DMS79 treated with DMSO at 0.1 percent for 48 hours (cell line): ENCODE measurements around the gene LRRC4C.

Source experiments
- DNase-seq: peaks from one replicate; lab custom pipeline; 2025; lab: John Stamatoyannopoulos, UW

LRRC4C gene

DNA sequence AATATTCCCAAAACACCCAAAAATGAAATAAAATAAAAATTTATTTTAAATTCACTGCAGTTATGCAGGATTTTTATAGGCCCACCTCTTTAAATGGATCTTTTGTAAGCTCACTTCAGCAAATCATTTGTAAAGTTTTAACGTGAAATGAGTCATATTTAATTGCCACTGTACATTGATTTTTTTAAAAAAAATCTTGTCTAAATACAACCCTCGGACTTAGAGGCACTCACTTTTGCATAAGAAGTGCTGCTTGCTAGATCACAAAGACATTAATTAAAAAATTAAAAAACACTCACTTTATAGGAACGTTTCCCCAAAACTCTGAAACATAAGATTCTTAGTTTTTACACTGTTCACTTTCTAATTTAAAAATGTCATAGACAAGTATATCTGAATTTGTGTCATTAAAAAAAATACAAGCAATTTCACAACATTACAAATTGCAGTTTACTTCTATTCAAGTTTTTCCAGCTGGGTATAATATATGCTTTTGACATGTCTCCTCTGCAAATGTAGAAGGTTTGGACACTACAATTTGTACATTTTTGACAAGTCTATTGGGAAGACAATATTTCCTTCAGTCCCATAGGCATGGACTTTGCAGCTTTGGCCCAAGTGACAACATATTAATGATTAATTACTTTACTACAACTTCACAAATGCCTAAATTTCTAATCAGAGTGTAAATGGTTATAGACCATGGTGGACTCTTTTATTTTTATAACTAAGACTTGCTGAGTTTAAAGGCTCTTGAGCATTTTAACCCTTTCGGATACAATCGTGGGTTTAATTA is 1088.4 kb downstream of the LRRC4C start:
- DNase-seq, result no peak

DNA sequence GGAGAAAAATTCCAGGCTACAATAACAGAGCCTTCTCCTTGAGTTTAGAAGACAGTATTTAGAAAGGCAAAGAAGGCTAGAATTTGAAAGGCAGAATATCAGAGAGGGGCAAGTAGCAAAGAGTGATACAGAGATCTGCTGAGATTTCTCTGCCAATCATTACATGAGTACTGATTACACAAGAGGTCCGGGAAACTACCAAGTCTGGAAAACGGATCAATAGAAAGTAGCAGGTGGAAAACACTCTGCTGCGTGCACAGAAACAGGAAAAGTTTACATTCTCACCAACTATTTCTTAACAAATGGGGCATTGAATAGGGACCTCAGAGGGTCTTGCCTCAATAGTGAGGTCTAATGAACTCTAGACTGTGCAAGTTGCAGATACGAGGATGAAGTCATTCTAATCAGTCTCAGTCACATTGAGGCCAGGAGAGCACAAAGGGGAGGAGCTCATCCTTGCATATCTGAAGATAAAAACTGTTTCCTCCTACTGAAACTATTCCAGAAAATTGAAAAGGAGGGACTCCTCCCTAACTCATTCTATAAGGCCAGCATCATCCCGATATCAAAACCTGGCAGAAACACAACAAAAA is 1099.2 kb downstream of the LRRC4C start:
- DNase-seq, result no peak

DNA sequence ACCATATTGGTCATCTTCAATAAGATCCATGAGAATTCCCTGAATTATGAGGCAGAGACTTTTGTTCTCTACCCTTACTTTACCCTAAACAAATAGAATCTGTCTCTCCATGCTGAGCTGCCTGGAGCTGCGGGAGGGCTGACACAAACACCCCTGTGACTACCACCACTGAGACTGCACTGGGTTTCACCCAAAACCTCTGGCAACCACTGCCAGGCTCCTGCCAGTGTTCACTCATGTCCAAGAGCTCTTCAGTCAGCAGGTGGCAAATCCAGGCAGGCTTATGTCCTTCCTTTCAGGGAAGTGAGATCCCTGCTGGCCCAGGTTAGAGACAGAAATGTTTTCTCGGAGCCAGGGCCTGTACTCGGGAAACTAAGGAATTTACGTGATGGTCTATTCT is 1105.3 kb downstream of the LRRC4C start:
- DNase-seq, result no peak

DNA sequence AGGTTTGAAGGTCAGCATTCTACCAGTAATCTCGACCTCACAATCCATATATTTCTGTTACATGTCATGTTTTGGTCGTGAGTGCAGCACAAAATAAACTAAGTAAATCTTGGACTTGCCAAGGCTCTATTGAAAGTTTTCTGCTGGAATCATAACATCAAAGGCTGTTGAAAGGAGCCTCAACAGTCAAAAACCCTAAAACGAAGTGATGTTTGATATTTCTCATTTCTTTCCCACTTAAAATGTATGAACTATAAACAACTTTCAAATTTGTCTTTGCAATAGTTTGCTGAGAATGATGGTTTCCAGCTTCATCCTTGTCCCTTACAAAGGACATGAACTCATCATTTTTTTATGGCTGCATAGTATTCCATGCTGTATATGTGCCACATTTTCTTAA is 1118.5 kb downstream of the LRRC4C start:
- no peak for DNase-seq

DNA sequence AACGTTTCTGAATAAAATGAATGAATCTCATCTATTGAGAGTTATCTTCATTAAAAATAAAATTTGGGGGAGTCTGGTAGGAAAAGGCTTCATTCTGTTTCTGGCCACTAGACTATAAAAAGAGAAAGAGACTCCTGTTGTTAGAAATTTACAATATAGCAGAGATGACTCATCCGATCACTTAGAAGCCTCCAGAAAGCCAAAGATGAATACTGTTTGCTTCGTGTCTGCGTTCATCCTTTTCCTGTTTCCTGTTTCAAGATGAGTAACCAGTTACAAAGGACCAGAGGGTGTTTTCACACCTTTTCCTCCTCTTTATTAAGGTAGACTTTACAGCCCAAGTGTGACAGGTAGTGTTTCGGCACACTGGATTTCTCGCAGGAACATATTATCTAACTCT is 1120.7 kb downstream of the LRRC4C start:
- no peak for DNase-seq

DNA sequence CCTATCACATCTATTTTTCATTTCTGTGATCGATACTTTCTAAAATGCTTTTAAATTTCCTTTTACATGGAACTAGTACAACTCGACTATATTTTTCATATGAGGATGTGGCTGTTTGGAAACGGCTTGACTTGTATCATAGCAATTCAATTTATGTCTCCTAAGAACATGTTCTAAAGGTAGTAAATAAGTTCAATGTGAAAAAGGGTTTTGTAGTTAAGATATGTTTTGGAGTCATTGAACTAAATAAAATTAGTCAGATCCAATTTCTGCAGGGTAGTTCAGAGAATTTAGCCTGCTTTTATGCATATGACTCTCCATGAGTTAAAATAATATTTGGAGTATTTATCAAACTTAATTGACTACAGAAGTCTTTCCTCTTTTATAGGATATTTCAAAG is 1121.4 kb downstream of the LRRC4C start:
- DNase-seq, result no peak

DNA sequence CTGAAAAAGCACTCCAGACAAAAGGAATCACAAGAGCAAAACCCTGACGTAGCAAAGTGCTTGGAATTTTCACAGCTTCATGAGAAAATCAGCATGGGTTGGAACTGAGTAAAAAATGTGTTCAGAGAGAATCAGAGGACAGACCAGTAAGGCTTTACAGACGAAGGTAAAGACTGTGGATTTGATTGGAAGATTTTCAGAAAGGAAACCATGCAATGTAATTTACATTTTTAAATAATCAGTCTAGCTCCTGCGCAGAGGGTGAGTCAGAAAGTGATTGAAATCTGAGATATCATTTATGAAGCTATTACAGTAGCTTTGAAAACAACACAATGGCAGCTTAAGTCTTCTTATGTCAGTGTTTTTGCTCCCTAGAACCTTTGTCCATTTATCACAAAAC is 1122.3 kb downstream of the LRRC4C start:
- DNase-seq, result no peak

DNA sequence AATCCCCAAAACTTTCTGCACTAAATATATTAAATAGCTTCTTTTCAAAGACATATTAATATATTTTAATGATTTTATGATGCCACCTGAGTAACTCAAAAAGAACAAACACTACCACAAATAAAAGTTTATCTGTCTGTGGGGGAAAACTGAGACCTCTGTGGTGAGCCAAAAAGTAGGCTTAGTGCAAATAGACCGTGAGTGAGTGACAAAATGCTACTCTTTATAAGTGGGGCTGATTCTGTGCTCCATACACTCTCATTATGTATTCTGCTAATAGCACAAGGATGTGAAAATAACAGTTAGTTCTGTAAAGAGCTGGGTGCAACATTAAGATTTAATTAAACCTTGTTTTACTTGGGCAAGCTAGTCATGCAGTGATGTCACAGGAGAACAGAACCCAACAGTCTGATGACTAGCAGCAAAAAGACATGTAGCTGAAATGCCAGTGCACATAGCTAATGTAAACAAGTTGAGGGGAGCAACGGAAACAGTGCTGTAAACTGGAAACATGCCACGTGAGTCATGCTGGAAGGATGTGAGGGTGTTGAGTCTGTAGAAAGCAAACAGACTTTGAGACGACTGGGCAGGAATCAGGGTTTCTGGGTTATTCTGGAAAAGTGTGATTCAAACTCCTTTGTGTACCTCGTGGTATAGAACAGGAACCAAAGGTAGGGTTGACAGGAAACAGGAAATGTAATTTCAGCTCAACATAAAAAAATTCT is 1130.4 kb downstream of the LRRC4C start:
- DNase-seq, result no peak

DNA sequence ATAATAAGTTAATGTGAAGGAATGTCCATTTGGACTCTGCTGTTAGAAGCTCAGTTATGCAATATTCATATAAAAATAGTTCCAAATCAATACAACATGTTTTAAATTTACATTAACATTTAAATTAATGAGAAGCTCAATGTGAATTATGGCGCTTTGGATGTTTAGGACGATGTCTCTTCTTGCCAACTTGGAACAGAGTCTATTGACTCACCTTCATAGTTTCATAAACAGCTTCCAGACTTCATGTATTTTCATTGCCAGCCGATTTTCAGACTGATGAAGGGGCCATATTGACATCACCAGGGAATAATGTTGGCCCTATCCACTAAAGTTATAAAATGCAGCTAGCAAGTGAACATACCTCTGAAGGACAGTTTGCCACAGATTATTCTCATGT is 1136.2 kb downstream of the LRRC4C start:
- DNase-seq, result no peak

DNA sequence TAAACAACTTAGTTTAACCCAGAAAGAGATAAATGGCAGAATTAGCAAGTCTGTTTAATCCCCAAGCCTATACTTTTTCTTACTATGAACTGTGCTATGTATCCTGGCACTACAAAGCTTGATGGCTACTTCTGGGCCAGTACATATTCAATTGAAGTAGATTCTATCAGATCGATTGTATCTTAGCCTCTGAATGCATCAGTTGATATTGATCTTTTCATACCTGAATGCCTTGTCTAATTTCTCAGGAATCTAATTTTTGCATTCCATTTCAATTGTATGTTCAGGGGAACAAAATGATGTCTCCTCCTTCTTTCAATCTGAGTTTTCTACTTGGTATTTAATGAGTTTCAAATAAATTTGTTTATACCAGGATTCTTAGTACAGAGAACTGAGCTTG is 1137.9 kb downstream of the LRRC4C start:
- DNase-seq, result no peak

DNA sequence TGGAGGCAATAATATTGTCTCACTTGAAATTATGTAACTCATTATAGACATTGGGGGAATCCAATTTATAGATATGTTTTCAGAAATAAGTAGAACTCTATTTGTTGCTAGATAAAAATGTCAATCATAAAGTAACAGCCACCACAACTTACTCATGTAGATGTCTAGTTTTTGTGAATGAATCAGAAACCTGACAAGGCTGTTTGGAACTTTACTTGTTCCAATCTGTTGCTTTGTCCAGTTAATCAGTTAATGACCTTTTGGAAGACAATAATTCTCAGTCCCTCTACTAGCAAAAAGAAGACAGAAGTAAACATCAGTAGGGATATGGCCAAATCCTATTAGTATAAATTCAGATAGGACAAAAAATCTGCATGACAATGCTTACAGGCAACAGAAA is 1143.3 kb downstream of the LRRC4C start:
- DNase-seq, result no peak

DNA sequence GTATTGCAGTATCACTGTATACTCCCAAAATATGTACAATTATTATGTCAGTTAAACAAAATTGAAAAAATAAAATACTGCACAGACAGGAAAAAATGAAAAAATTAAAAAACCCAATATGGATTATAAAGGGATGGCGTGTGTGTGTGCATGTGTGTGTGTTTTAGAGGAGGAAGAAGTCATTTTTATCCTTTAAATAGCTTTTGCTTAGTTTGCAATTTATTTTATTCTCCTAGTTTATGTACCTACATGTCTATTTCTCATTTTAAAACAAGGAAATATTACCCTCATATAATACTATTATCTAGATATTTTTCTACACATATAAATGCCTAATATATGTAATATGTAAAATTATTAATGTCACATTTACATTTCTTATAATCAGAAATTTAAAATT is 1144.3 kb downstream of the LRRC4C start:
- DNase-seq, result no peak

DNA sequence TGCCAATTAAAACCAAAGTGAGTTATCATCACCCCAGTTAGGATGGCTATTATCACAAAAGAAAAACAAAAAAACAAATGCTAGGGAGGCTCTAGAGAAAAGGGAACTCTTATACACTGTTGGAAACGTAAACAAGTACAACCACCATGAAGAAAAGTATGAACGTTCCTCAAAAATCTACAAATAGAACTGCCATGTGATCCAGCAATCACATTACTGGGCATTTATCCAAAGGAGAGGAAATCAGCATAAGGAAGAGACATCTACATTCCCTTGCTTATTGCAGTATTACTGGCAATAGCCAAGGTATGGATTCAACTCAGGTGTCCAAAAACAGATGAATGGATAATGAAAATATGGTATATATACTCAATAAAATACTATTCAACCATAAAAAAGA is 1145.1 kb downstream of the LRRC4C start:
- DNase-seq, result no peak

DNA sequence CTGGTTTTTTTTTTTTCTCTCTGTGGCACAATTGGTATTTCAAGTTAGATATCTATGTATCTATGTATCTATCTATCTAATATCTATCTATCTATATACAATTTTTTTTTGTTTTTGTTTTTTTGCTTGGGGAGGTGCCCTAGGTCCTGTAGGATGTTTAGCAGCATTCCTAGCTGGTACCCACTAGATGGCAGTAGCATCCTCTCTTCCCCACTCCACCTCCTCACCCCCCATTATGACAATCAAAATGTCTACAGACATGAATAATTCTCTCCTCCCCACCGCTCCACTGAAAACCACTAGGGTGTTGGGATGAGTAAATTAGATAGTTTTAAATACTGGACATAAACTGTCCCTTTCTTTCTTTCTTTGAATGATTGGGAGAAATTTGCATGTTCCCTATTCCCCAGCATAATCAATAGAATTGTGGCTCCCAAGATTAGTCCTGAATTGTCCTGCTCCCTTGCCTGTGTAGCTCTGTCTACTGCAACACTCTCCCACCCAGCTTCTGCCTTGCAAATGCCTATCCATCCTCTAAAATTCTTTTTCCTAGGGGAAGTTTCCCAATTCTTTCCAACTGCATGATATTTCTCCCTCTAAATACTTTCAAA is 1152.4 kb downstream of the LRRC4C start:
- no peak for DNase-seq

DNA sequence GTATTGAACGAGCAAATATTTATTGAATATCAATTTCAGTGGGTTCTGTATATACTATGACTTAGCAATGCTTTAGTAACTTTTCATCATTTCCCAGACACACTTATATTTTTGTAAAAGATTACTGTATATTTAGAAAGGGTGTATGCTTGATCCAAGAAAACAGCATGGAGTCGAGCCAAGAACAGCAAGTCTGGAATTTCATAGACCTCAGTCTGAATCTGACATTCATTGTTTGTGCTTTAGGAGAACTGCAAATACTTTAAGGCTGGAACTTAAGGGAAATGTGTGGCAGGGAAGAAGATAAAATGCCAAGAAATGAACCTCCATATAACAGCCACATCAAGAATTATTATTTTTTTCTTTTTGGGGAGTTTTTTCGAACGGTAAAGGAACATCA is 1156.8 kb downstream of the LRRC4C start:
- DNase-seq, result no peak

DNA sequence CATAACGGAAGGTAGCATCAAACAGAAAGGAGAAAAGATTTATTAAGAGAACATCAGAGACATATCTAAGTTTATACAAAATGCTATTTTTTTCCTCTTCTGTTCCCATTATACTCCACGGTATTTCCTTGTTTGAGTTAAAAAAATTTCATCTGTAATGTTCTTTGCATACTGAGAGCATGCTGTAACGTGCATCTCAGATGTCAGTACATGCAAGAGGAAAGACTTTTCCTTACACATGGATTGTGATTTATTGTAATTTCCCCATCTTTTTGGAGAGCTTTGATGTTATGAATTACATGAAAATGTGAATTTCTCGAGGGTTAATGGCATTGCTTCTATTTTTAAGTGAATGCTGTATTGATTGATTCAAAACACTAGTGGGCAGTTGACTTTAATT is 1164.0 kb downstream of the LRRC4C start:
- no peak for DNase-seq

DNA sequence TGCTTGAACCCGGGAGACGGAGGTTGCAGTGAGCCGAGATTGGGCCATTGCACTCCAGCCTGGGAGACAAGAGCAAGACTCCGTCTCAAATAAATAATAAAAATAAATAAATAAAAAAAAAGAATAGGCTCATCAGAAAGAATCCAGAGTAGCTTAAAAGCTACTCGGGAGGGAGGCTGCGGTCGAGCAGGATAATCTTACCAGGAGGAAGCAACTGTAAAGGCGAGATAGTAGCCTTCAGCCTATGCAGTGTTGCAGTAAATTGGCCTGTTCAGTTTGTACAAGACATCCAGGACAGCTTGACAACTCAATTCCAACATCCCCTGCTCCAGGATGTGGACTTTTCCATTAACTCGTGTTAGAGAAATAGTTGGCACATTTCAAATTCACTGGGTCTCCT is 1164.7 kb downstream of the LRRC4C start:
- no peak for DNase-seq

DNA sequence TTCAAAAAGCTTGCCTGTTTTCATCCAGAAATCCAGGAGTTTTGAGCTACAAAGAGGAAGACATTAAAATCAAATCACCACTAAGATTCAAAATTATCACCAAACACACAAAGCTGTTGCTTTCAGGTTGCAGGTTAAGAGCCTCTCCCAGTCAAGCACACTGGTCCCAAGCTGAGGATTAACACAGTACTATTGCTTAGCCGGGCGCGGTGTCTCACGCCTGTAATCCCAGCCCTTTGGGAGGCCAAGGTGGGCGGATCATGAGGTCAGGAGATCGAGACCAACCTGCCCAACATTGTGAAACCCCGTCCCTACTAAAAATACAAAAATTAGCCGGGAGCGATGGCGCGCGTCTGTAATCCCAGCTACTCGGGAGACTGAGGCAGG is 1165.1 kb downstream of the LRRC4C start:
- no peak for DNase-seq

DNA sequence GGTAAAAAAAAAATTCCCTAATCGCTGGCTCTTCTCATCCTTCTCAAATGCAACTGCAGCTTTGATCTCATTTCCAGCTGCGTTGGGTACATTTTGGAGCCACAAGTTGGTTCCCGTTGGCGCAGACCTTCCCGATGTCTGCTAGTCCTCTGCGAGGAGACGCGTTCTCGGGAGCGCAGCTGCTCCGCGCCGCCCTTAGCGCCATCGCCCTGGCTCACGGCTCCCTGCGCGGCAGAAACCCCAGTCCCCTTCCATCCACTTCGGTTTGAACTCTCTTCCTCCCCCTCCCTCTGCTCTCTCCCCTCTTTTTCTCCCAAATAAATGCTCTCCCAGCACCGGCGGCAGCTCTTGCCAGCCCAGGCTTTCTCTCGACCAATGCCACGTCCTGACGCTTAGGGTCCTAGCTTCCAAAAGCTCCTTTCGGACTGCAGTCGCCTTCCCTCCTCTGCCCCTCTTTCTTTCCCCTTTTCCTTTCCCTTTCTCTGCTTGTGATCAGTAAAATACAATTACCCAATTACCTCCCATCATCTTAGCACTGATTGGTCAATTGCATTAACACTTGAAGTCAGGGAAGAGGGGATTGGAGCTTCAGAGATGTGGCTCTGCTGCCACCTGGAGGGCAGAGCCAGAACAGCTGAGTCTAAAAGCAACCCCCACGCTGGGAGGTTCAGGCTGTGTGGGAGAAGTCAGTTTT is 1165.7 kb downstream of the LRRC4C start:
- DNase-seq, result peak; percentile 68

DNA sequence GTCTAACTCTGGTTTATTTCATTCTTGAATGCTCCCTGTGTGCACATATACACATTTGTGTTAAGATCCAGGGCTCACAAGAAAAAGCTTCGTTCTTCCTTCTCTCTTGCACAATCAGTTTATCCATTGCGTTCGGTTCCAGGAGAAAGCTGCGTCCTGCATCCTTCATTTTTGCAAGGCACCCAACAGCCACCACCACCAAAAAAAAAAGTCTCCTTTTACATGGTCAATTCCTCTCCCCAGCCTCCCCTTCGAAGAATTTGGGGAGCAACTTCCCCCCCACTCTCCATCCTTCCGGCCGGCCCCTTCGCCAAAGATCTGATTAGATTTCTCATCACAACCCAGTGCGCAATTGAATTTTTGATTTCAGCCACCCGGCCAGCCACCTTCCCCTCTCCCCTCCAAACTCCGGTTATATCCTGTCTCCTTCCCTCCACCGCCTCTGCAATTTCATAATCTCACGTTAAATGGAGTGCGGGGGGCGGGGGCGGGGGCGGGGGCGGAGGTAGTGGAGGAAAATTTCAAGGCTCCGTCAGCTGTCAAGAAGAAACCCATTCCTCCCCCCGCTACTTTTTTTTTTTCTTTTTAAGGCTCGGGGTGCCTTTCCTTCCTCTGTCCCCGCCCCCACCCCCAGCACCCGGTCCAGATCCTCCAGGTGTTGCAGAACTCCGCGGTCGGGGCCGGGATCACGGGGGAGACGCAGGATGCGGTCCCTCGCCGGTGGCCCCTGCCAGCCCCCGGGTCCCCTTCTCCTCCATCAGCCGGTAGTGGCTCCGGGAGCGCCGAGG is 1166.5 kb downstream of the LRRC4C start:
- peak; percentile 38 for DNase-seq

DNA sequence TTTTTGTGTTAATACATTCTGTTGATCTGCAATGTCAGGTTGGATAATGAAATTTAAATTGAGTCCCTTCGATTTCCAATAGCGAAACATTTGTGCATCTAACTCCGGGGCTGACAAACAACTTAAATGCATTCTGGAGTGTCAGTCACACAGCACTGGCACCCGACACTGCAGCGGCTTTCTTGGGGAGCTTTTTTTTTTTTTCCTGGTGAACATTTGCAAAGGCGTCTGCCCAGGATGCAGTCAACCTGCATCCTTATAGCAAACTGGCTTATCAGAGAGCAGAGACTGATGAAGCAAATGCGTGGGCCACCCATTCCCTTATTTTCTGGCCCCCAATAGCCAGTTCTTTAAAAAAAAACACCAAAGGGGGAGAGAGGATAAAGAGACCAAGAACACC is 1167.7 kb downstream of the LRRC4C start:
- peak; percentile 9 for DNase-seq

DNA sequence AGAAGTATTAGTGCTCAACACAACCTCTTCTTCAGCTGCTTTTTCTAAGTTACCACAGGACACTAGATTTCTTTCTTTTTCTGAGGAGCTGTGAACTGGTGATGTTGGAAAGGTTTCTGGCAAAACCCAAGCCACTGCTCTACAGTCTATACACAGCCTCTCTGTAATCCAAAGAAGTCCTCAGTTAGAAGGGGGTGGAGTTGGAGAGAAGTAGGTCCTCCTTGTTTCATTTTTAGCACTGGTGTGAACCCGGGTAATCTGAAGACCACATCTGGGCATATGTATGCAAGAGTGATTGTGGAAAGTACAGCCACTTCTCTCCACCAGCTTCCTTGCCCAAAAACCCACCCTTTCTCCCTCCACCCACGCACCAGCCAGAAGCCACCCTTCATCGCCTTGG is 1168.1 kb downstream of the LRRC4C start:
- peak; percentile 16 for DNase-seq
